Activated CD8-positive, alpha-beta memory T cell treated with anti-CD3 and anti-CD28 coated beads, Interleukin-2, amount 50 U/mL, for 24 hours (primary cell): ENCODE results near the gene AP4E1.
"Not testable (repeated sequence)": the region's sequence is repeated elsewhere in the genome, so short reads cannot be mapped to it uniquely, and the experiment has no call there.

Experiments
- DNase-seq: peaks from one replicate; pipeline ENCODE4 v3.0.0-alpha.2; 2020; ENCODE audit errors: extremely low read depth

Gene AP4E1

DNA sequence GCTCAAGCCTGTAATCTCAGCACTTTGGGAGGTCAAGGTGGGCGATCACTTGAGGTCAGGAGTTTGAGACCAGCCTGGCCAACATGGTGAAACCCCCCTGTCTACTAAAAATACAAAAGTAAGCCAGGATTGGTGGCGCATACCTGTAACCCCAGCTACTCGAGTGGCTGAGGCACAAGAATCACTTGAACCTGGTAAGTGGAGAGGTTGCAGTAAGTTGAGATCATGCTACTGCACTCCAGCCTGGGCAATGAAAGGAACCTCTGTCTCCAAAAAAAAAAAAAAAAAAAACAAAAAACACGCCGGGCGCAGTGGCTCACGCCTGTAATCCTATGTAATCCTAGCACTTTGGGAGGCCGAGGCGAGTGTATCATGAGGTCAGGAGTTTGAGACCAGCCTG is 18.9 kb upstream of the AP4E1 start:
- no peak for DNase-seq

DNA sequence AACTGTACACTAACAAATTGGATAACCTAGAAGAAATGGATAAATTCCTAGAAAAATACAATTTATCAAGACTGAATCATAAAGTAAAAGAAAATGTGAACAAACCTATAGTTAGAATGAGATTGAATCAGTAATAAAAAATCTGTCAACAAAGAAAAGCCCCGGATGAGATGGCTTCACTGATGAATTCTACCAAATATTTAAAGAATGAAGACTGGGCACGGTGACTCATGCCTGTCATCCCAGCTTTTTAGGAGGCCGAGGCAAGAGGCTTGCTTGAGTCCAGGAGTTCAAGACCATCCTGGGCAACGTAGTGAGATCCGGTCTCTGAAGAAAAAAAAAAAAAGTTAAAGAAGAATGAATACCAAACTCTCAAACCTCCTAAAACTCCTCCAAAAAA is 17.7 kb upstream of the AP4E1 start:
- DNase-seq: no peak

DNA sequence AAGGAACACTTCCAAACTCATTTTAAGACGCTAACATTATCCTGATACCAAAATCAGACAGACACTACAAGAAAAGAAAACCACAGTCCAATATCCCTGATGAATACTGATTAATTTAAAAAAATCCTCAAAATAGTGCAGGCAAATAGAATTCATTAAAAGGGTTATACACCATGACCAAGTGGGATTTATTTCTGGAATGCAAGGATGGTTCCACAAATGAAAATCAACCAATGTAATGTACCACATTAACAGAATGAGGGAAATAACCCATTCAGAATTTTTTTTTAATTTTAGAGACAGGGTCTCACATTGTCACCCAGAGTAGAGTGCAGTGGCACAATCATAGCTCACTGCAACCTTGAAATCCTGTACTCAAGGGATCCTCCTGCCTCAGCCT is 17.3 kb upstream of the AP4E1 start:
- DNase-seq: no peak

DNA sequence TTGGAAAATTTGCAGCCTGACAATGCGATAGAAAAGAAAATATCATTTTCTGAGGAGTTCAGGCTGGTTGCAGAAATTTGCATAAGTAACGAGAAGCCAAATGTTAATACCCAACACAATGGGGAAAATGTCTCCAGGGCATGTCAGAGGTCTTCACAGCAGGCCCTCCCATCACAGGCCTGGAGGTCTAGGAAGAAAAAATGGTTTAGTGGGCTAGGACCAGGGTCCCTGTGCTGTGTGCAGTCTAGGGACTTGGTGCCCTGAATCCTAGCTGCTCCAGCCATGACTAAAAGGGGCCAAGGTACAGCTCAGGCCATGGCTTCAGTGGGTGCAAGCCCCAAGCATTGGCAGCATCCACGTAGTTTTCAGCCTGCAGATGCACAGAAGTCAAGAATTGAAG is 14.5 kb upstream of the AP4E1 start:
- no peak for DNase-seq

GRCh38 chr15:50901390-50901789 is 7.1 kb upstream of the AP4E1 start:
- not testable (repeated sequence) for DNase-seq

DNA sequence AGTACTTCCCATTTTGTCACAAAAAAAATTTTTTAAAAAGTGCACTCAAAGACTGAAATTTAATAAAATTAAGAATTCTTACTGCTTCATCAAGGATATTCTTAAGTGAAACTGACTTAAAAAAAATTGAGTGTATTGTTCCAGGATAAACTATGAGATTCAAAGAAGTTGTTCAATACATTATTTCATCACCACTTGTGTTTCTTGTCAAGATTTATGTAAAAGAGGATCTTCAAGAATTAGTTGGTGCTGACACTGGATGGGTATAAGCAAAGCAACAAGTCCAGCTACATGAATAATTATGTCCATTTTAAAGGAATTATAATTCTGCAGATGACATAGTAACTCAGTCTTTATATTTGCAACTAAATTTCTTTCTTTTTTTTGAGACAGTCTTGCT is 4.3 kb upstream of the AP4E1 start:
- DNase-seq: no peak

GRCh38 chr15:50905055-50905454 is 3.4 kb upstream of the AP4E1 start:
- DNase-seq: no peak

DNA sequence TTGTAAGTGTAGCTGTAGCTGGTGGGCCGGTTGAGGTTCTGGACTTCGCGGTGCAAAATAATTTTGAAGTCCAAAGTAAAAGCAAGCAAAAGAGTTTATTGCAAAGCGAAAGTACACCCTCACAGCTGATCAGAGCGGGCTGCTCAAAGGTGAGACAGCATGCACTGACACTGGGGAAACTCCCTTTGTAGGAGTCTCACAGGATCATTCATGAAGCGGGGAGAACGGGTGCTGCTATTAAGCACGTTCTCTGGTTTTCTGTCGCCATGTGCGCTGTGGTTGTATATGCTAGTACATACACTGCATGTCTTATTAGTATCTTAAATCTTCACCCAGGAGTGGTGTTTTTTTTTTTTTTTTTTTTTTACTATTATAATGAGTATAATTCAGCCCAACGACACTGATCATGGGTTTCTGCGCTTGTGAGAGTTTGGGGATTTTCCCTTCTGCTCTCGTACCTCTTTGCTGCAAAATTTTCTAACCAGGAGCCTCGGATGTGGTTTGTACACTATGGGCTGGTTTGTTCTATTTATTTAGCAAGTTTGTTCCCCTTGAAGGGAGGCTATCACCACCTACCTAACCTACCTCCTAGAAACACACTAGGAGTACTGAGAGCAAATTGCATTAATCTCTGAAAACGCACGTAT is 1.4 kb upstream of the AP4E1 start:
- peak; percentile 57 for DNase-seq

DNA sequence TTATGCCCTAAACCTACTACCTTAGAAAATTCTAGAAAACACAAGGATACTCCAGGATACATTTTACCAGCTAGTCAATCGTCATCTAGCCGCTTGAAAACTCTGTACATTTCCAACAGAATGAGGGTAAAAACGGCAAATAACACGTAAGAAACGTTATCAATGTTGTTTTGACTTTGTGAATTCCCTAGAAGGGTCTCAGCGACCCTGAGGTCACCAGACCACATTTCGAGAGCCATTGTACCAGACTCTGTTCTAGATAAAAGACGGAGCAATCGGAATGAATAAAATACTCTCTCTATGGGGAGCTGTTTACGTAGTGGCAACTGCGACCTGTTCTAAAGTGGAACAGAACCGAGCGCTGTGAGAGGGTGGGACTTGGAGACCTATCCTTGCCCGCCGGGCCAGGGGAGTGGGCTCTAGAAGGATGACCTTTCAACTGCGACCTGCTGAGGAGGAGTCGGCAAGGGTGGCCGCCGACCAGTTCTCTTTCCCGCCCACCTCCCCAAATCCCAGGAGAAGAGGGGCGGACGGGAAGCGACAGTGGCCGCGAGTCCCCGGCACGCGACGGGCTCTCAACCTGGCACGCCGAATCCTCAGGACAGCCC is 778 bp upstream of the AP4E1 start:
- DNase-seq: no peak

GRCh38 chr15:50909010-50909317 is 481 bp downstream of the AP4E1 start:
- no peak for DNase-seq

GRCh38 chr15:50910426-50910795 is 1.9 kb downstream of the AP4E1 start:
- not testable (repeated sequence) for DNase-seq

- DNase-seq: no peak
These were observed 2.5 kb downstream of the AP4E1 start for GRCh38 chr15:50911001-50911400.

GRCh38 chr15:50911621-50912020 is 3.1 kb downstream of the AP4E1 start:
- DNase-seq: no peak

GRCh38 chr15:50916400-50916799 is 7.9 kb downstream of the AP4E1 start:
- DNase-seq: no peak

GRCh38 chr15:50919359-50919758 is 10.9 kb downstream of the AP4E1 start:
- DNase-seq: not testable (repeated sequence)

- no peak for DNase-seq
These were observed 16.8 kb downstream of the AP4E1 start for GRCh38 chr15:50925281-50925680.

GRCh38 chr15:50929062-50929461 is 20.6 kb downstream of the AP4E1 start:
- DNase-seq: no peak

DNA sequence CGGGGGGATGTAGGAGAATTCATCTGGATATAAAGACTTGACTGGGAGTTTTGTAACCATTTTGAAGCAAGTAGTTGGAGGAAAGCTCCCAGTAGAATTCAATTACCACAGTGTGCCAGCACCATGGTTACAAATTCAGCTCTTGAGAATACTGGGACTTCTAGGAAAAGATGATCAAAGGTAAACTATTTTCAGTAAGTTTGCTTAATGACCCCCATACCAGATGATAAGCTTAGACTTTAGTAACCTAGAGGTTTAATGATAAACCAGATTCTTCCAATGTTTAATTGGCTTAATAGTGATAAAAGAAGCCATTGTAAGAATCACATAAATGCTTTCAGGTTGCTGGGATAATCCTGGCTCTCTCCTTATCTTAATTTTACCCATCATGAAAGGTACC is 22.3 kb downstream of the AP4E1 start:
- no peak for DNase-seq

- DNase-seq: no peak
These were observed 24.9 kb downstream of the AP4E1 start for GRCh38 chr15:50933341-50933740.

- no peak for DNase-seq
These were observed 30.0 kb downstream of the AP4E1 start for GRCh38 chr15:50938525-50938924.

GRCh38 chr15:50939911-50940310 is 31.4 kb downstream of the AP4E1 start:
- DNase-seq: no peak

DNA sequence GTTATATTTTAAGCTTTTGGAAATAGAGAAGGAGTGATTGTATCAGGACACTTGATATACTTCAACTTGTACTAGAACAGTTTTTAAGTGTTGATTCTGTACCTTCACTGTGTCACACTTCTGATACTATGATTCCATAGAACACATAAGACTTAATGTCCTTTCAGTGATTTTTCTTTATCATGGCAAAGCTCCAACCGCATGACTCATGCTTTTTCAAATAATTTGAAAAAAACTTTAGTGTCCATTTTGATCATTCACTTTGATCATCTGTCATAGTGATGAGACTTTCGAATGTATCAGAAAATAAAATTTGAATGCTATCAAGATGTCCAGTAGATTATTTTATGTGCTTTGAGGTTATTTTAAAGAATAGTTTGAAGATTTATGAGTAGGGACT is 32.0 kb downstream of the AP4E1 start:
- DNase-seq: no peak

- no peak for DNase-seq
These were observed 35.2 kb downstream of the AP4E1 start for GRCh38 chr15:50943638-50944037.

DNA sequence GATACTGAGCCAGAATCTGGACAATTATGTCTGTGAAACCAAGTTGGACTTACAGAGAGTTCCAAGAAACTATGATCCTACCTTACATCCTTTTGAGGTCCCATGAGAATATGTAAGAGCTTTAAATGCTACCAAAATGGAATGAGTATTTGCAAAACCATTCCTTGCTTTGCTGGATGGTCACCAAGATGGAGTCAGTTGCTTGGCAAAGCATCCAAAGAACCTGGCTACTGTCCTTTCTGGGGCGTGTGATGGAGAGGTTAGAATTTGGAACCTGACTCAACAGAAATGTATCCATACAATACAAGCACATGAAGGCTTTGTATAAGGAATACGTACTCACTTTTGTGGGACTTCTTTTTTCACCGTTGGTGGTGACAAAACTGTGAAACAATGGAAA is 36.2 kb downstream of the AP4E1 start:
- no peak for DNase-seq
